Stimulated activated naive CD4-positive, alpha-beta T cell treated with Interleukin-2 at 50 U/mL for 16 hours (primary cell): ENCODE measurements around the gene TBCK.
"Not testable (repeated sequence)": the region's sequence is repeated elsewhere in the genome, so short reads cannot be mapped to it uniquely, and the experiment has no call there.

Source experiments
- DNase-seq: peaks from one replicate; lab custom pipeline; 2025; lab: John Stamatoyannopoulos, UW

The TBCK gene

DNA sequence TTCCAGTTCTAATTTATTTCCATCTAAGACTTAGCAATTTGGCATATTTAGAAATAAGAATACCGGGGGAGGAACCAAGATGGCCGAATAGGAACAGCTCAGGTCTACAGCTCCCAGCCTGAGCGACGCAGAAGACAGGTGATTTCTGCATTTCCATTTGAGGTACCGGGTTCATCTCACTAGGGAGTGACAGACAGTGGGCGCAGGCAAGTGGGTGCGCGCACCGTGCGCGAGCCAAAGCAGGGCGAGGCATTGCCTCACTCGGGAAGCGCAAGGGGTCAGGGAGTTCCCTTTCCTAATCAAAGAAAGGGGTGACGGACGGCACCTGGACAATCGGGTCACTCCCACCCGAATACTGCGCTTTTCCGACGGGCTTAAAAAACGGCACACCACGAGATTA, 102.7 kb downstream of the TBCK start:
- DNase-seq = not testable (repeated sequence)

GRCh38 chr4:106210021-106210420, 106.0 kb downstream of the TBCK start:
- no peak for DNase-seq

GRCh38 chr4:106208481-106209460, 107.2 kb downstream of the TBCK start:
- DNase-seq = no peak

GRCh38 chr4:106201373-106201772, 114.6 kb downstream of the TBCK start:
- DNase-seq = no peak

DNA sequence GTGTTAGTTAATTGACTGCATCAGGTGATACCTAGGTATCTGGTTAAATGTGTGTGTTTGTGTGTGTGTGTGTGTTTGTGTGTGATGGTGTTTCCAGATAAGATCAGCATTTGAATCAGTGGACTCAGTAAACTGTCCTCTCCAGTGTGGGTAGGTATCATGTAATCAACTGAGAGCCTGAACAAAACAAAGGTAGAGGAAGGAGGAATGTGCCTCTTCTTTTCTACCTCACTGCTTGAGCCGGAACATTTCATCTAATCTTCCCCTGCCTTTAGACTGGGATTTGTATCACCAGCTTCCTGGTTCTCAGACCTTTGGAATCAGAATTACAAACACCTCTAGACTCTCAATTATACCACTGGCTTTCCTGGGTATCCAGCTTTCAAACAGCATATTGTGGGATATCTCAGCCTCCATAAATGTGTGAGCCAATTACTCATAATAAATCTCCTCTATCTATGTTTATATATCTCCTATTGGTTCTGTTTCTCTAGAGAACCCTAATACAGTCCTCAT, 120.5 kb downstream of the TBCK start:
- DNase-seq = no peak

DNA sequence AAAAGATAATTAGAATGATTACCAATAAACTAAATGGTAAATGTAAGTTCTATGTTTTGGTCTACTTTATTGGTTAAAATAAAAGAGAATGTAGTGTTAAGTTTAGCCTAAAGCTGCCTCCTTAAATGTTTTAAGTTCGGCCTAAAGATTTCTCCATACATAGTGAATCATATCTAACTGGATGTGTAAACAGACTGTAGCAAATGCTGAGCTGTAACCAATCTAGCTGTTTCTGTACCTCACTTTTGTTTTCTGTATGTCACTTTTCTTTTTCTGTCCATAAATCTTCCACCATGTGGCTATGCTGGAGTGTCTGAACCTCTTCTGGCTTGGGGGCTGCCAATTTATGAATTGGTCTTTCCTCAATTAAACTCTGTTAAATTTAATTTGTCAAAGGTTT, 121.2 kb downstream of the TBCK start:
- DNase-seq = no peak

GRCh38 chr4:106192131-106192530, 123.9 kb downstream of the TBCK start:
- DNase-seq = no peak

- DNase-seq = no peak
Observed at GRCh38 chr4:106186201-106186600, 129.8 kb downstream of the TBCK start.

GRCh38 chr4:106183551-106183950, 132.5 kb downstream of the TBCK start:
- no peak for DNase-seq

GRCh38 chr4:106172861-106173260, 143.1 kb downstream of the TBCK start:
- no peak for DNase-seq

- no peak for DNase-seq
Observed at GRCh38 chr4:106165351-106166010, 150.5 kb downstream of the TBCK start.

- DNase-seq = no peak
Observed at GRCh38 chr4:106162278-106162677, 153.7 kb downstream of the TBCK start.

GRCh38 chr4:106160560-106160959, 155.4 kb downstream of the TBCK start:
- no peak for DNase-seq

DNA sequence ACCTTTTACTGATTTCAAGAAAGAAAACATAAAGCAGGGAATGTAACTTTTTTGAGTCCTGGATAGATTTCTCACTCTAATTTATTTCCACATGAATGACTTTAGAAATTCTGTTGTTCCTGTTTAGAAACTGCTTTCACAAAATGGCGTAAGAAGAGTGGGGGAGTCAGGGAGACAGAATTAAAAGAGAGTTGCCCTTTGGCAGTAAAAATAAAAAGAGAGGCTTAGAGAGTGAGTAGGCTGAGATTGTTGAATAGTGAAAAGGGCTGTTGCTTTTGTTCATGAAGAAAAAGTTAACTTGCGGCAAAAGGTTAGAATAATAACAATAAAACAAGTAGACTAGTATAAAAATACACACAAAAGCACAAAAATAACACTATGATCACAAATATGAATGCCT, 166.1 kb downstream of the TBCK start:
- no peak for DNase-seq

- DNase-seq = no peak
Observed at GRCh38 chr4:106149026-106149425, 167.0 kb downstream of the TBCK start.

DNA sequence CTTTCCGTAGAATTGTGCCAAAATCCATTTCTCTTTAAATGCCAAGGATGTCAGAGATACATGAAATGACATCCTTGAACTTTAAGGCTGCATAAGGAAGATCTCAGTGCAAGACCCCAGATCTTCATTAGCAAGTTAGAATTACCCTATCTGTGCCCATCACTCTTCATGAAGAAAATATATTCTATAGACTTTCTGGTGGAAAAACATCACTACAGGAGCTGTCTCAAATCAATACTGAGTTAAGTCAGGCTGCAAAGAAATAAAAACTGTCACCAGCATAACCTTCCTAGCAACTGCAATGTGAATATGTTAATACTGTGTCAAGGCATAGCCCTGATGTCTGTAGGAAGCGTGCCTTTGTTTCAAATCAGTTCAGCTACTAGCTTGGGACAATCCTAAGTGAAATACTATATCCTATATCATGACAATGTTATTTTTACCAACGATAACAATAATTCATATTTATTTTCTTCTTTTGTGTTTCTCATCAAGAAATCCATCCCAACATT, 173.3 kb downstream of the TBCK start:
- DNase-seq = no peak

DNA sequence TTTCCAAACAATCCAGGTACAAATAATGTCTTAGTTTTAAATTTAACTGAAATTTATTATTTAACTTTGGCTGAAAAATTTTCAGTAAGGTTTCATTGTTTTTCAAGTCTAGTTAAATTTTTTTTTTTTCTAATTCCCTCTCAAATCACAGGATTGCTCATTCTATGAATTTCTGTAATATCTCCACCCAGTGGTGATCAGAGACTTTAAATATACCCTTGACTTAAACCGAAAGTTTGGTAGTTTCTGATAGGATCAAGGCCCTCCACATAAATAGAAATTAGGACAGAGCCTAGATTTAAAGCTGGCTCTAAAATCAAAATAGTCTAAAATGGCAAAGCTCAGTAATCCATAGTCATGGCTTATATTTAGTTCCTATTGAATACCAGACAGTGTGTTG, 175.4 kb downstream of the TBCK start:
- DNase-seq = no peak

- no peak for DNase-seq
Observed at GRCh38 chr4:106136777-106137331, 179.2 kb downstream of the TBCK start.

DNA sequence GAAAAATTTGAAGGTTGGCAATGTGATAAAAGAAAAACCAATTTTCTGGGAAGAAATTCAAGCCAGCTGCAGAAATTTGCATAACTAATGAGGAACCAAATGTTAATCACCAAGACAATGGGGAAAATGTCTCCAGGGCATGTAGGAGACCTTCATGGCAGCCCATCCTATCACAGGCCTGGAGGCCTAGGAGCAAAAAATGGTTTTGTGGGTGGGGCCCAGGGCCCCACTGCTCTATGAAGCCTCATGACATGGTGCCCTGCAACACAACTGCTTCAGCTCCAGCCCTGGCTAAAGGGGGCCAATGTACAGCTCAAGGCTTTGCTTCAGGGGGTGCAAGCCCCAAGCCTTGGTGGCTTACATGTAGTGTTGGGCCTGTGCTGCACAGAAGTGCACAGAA, 184.0 kb downstream of the TBCK start:
- no peak for DNase-seq

DNA sequence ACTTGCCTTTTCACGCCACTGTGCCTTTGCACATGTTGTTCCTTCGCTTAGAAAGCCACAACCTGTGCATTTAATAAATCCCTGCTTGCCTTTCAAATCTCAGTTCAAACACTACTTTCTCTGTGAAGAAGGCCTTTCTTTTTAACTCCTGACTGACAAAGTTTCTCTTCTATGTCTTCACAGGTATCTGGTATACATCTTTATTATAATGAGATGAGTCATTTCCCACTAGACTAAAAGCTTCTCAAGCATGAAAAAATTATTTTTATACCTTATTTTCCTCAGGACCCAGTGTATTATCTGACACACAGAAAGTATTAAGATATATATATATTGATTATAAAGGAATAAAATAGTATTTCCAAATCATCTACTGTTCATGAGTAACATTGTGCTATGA, 189.9 kb downstream of the TBCK start:
- no peak for DNase-seq

GRCh38 chr4:106119949-106120555, 196.0 kb downstream of the TBCK start:
- not testable (repeated sequence) for DNase-seq

DNA sequence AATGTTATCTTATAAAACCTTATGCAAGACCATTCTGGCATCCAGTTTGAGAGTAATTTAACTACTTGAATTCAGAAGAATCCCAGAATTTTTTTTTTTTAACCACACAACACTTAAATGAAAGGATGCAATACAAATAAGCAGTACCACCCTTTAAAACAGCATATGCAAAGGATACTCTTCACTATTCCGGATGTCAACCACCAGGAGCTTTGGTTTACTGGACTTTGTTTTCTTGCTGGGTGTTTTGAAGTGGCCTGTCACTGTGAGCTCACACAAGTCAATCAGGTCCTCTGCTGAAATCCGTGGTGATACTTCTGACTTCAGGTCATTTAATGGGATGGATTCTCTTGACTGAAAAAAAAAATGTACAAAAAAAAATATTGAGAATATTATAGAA, 200.0 kb downstream of the TBCK start:
- DNase-seq = no peak
